ENCODE results near the gene PARD3B.

DNA sequence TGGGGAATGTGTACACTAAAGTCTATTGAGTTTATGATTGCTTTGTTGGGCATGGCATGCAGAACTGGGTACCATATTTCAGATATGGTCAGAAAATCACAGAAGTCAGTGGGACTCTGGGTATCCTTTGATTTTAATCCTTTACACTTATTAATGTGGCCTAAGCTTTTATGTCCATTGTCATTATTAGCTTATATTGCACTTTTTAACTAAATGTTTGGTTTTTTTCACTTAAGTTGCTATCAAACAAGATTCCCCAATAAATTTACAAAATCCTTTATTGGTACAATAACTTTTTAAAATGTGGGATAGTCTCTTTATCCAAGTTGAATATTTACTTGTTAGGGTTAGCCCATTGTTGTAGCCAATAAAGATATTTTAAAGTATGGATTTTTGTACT, 902.9 kb downstream of the PARD3B start:
- TF ChIP-seq, protein P1, sequence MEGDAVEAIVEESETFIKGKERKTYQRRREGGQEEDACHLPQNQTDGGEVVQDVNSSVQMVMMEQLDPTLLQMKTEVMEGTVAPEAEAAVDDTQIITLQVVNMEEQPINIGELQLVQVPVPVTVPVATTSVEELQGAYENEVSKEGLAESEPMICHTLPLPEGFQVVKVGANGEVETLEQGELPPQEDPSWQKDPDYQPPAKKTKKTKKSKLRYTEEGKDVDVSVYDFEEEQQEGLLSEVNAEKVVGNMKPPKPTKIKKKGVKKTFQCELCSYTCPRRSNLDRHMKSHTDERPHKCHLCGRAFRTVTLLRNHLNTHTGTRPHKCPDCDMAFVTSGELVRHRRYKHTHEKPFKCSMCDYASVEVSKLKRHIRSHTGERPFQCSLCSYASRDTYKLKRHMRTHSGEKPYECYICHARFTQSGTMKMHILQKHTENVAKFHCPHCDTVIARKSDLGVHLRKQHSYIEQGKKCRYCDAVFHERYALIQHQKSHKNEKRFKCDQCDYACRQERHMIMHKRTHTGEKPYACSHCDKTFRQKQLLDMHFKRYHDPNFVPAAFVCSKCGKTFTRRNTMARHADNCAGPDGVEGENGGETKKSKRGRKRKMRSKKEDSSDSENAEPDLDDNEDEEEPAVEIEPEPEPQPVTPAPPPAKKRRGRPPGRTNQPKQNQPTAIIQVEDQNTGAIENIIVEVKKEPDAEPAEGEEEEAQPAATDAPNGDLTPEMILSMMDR (IDR thresholded peaks at IDR 0.05), result no peak
- TF ChIP-seq POLR2AphosphoS5 (IDR thresholded peaks at IDR 0.05; ENCODE audit: insufficient read depth in 1 of 2, low read depth in 1 of 2) (no peak), POLR2A (IDR thresholded peaks at IDR 0.05) (no peak)
